Karpas-422 (cell line): ENCODE data around the gene LRRN2. TPM values are rescaled to one million over a fixed set of nuclear protein-coding genes. Genes with fewer than 3 reads are reported as not detected.

Experiments used
- DNase-seq: peaks from one replicate; pipeline ENCODE4 v3.0.0-alpha.2; 2015
- H2AFZ ChIP-seq: fragments of 200-600 bp; sonication (generic); 2 replicates; pipeline ENCODE4 v1.6.1; 2014; ENCODE audit warnings: antibody characterized with exemption, low read length, mixed read lengths
- H3K27ac ChIP-seq: fragments of 200-600 bp; sonication (generic); 2 replicates; pipeline ENCODE4 v1.5.1; 2014; ENCODE audit warnings: mild to moderate bottlenecking, low read length, moderate library complexity
- H3K27me3 ChIP-seq: fragments of 200-600 bp; sonication (generic); 2 replicates; pipeline ENCODE4 v1.6.1; 2014; ENCODE audit warnings: low read length, mixed read lengths
- H3K36me3 ChIP-seq: fragments of 200-600 bp; sonication (generic); 2 replicates; pipeline ENCODE4 v1.6.1; 2014; ENCODE audit warnings: low read length, mixed read lengths; ENCODE audit not compliant: insufficient read depth
- H3K4me1 ChIP-seq: fragments of 200-600 bp; sonication (generic); 2 replicates; pipeline ENCODE4 v1.6.1; 2014; ENCODE audit warnings: mild to moderate bottlenecking, low read length, mixed read lengths
- H3K4me2 ChIP-seq: fragments of 200-600 bp; sonication (generic); 2 replicates; pipeline ENCODE4 v1.6.1; 2014; ENCODE audit warnings: low read length, low read depth, mild to moderate bottlenecking; ENCODE audit not compliant: poor library complexity, severe bottlenecking
- H3K4me3 ChIP-seq: fragments of 200-600 bp; sonication (generic); 2 replicates; pipeline ENCODE4 v1.5.1; 2014; ENCODE audit warnings: mild to moderate bottlenecking, antibody characterized with exemption, low read length, mixed read lengths
- H3K79me2 ChIP-seq: fragments of 200-600 bp; sonication (generic); 2 replicates; pipeline ENCODE4 v1.6.1; 2014; ENCODE audit warnings: mild to moderate bottlenecking, low read length, mixed read lengths
- H3K9ac ChIP-seq: fragments of 200-600 bp; sonication (generic); 2 replicates; pipeline ENCODE4 v1.6.0; 2014; ENCODE audit warnings: low read length
- H3K9me2 ChIP-seq: fragments of 200-600 bp; sonication (generic), shearing (Covaris generic); replicated peaks from 2 replicates; pipeline ENCODE4 v1.6.0; 2014; ENCODE audit warnings: mild to moderate bottlenecking, low read length, moderate library complexity; ENCODE audit not compliant: insufficient read depth
- H3K9me3 ChIP-seq: fragments of 300-700, 200-600 bp; sonication (generic); 2 replicates; pipeline ENCODE4 v1.6.1; 2014; ENCODE audit warnings: low read length, mixed read lengths
- H4K20me1 ChIP-seq: fragments of 200-600 bp; sonication (generic); 2 replicates; pipeline ENCODE4 v1.6.1; 2014; ENCODE audit warnings: mild to moderate bottlenecking, antibody characterized with exemption, low read length, low read depth; ENCODE audit not compliant: insufficient read depth
- total RNA-seq: library from RNA; depleted of rRNA; stranded (reverse); fragments of >200 nt; shearing (Covaris generic); gene quantifications from 2 replicates; pipeline ENCODE4 v1.2.3, GENCODE V29; 2014; ENCODE audit warnings: low replicate concordance

LRRN2 gene
- total RNA-seq, 1 experiment from 2014 or later: not detected

GRCh38 chr1:204653590-204654340, 31.8 kb downstream of the LRRN2 start:
- DNase-seq: no peak
- H3K36me3 ChIP-seq: no peaks in the 10 kb centered on the region
- no peak overlapping the region for H3K27ac ChIP-seq
- no peaks in the 10 kb centered on the region; the same call in 1 of the 2 replicates for H3K4me1 ChIP-seq
- H3K9ac ChIP-seq: no peak overlapping the region
- no peaks in the 10 kb centered on the region for H3K79me2 ChIP-seq
- no peak overlapping the region for H2AFZ ChIP-seq
- no peak overlapping the region for H3K4me3 ChIP-seq
- H4K20me1 ChIP-seq: no peaks in the 10 kb centered on the region
- H3K27me3 ChIP-seq: no peaks in the 10 kb centered on the region
- no peaks in the 10 kb centered on the region for H3K9me3 ChIP-seq
- H3K9me2 ChIP-seq: no peaks in the 10 kb centered on the region
- H3K4me2 ChIP-seq: no peak overlapping the region

- no peaks in the 10 kb centered on the region for H3K27me3 ChIP-seq
- no peaks in the 10 kb centered on the region for H3K79me2 ChIP-seq
- no peak overlapping the region for H2AFZ ChIP-seq
- no peak overlapping the region for H3K27ac ChIP-seq
- H3K4me1 ChIP-seq: no peaks in the 10 kb centered on the region; the same call in 1 of the 2 replicates
- H3K4me2 ChIP-seq: no peak overlapping the region
- H4K20me1 ChIP-seq: no peaks in the 10 kb centered on the region
- H3K9ac ChIP-seq: no peak overlapping the region
- H3K9me3 ChIP-seq: no peaks in the 10 kb centered on the region
- no peaks in the 10 kb centered on the region for H3K36me3 ChIP-seq
- no peaks in the 10 kb centered on the region for H3K9me2 ChIP-seq
- H3K4me3 ChIP-seq: no peak overlapping the region
- no peak for DNase-seq
Observed at GRCh38 chr1:204652497-204652896, 33.0 kb downstream of the LRRN2 start.

GRCh38 chr1:204651843-204652421, 33.6 kb downstream of the LRRN2 start:
- Histone ChIP-seq H3K4me3 (no peak overlapping the region), H2AFZ (no peak overlapping the region), H3K9me2 (no peaks in the 10 kb centered on the region), H3K27me3 (no peaks in the 10 kb centered on the region), H3K4me2 (no peak overlapping the region), H3K27ac (no peak overlapping the region), H3K4me1 (no peaks in the 10 kb centered on the region; the same call in 1 of the 2 replicates), H3K9ac (no peak overlapping the region), H3K79me2 (no peaks in the 10 kb centered on the region), H3K9me3 (no peaks in the 10 kb centered on the region), H4K20me1 (no peaks in the 10 kb centered on the region), H3K36me3 (no peaks in the 10 kb centered on the region)
- no peak for DNase-seq

- no peaks in the 10 kb centered on the region; the same call in 1 of the 2 replicates for H3K4me1 ChIP-seq
- no peak overlapping the region for H3K9ac ChIP-seq
- no peaks in the 10 kb centered on the region for H3K79me2 ChIP-seq
- H3K9me2 ChIP-seq: no peaks in the 10 kb centered on the region
- no peaks in the 10 kb centered on the region for H4K20me1 ChIP-seq
- no peak for DNase-seq
- no peak overlapping the region for H3K4me2 ChIP-seq
- no peaks in the 10 kb centered on the region for H3K27me3 ChIP-seq
- no peak overlapping the region for H2AFZ ChIP-seq
- no peaks in the 10 kb centered on the region for H3K9me3 ChIP-seq
- no peak overlapping the region for H3K4me3 ChIP-seq
- H3K27ac ChIP-seq: no peak overlapping the region
- no peaks in the 10 kb centered on the region for H3K36me3 ChIP-seq
Observed at GRCh38 chr1:204650911-204651570, 34.5 kb downstream of the LRRN2 start.

- H3K9ac ChIP-seq: no peak overlapping the region
- H3K36me3 ChIP-seq: no peaks in the 10 kb centered on the region
- H3K9me2 ChIP-seq: no peaks in the 10 kb centered on the region
- H3K4me2 ChIP-seq: no peak overlapping the region
- DNase-seq: no peak
- H3K27ac ChIP-seq: no peak overlapping the region
- H3K4me3 ChIP-seq: no peak overlapping the region
- no peaks in the 10 kb centered on the region for H4K20me1 ChIP-seq
- H2AFZ ChIP-seq: no peak overlapping the region
- H3K79me2 ChIP-seq: no peaks in the 10 kb centered on the region
- H3K4me1 ChIP-seq: no peaks in the 10 kb centered on the region; the same call in 1 of the 2 replicates
- H3K9me3 ChIP-seq: no peaks in the 10 kb centered on the region
- no peaks in the 10 kb centered on the region for H3K27me3 ChIP-seq
Observed at GRCh38 chr1:204649721-204650521, 35.6 kb downstream of the LRRN2 start.

- Histone ChIP-seq H3K36me3 (no peaks in the 10 kb centered on the region), H3K27me3 (no peaks in the 10 kb centered on the region), H2AFZ (no peak overlapping the region), H3K9me2 (no peaks in the 10 kb centered on the region), H3K4me3 (no peak overlapping the region), H3K4me2 (no peak overlapping the region), H3K4me1 (no peaks in the 10 kb centered on the region), H3K27ac (no peak overlapping the region), H3K9ac (no peak overlapping the region), H3K9me3 (no peaks in the 10 kb centered on the region), H3K79me2 (no peaks in the 10 kb centered on the region), H4K20me1 (no peaks in the 10 kb centered on the region)
- DNase-seq: no peak
Observed at GRCh38 chr1:204648576-204648975, 37.0 kb downstream of the LRRN2 start.

GRCh38 chr1:204647805-204648153, 37.8 kb downstream of the LRRN2 start:
- H3K79me2 ChIP-seq: no peaks in the 10 kb centered on the region
- H3K4me3 ChIP-seq: no peak overlapping the region
- H4K20me1 ChIP-seq: no peaks in the 10 kb centered on the region
- H3K4me1 ChIP-seq: no peaks in the 10 kb centered on the region
- H2AFZ ChIP-seq: no peak overlapping the region
- no peak for DNase-seq
- no peak overlapping the region for H3K4me2 ChIP-seq
- H3K9me2 ChIP-seq: no peaks in the 10 kb centered on the region
- H3K27me3 ChIP-seq: no peaks in the 10 kb centered on the region
- no peak overlapping the region for H3K27ac ChIP-seq
- H3K36me3 ChIP-seq: no peaks in the 10 kb centered on the region
- H3K9me3 ChIP-seq: no peaks in the 10 kb centered on the region
- no peak overlapping the region for H3K9ac ChIP-seq
